ENCODE data around the gene GSX1.
A peak's percentile ranks its signal among the peaks of the same experiment; 100 is the strongest.

The GSX1 gene

DNA sequence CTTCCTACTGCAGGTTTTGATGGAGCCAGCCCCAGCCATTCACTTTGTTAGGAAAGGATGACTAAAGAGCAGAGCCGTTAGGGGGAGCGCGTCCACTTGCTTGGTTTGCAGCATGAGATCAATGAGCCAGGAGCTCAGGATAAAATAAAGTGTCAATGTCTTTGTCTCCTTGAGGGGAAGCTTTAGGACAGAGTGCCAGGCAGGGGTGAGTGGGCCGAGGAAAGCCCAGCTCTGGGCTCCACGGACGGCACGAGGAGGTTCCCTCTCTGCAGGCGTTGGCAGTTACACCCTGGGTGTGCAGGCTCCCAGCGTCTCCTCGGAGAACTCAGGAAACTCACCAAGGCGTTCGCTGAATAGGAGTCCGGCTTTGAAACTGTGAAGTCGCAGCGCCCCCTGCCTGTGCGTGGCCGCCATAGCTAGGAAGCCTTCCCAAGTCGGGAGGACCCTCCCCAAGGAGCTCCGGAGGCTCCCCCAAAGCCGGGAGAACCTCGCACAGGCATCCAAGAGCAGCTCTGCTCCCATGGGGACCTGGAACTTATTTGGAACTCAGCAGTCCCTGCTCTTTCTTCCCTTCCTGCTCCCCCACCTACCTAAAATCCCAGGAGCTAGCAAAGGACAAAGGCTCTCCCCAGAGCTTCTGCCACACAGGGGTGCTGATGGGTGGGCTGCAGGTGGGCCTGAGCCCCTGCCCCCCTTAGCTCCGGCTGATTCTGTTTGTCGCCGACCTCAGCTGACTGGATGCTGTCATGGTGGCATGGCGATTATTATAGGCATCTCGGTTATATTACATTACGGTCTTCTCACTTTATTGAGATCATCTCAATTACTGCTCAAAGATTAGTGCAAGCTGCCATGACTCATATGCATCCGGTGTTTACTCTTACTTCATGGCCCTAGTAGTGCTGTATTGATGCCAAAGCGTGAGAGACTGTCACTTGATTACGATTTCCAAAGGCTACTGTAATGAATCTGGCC lies 34.4 kb downstream of the GSX1 start (continued):
- TF ChIP-seq ZNF830 (tag by site-specific recombination; IDR thresholded peaks at IDR 0.05; ENCODE audit: low read depth): no peak

DNA sequence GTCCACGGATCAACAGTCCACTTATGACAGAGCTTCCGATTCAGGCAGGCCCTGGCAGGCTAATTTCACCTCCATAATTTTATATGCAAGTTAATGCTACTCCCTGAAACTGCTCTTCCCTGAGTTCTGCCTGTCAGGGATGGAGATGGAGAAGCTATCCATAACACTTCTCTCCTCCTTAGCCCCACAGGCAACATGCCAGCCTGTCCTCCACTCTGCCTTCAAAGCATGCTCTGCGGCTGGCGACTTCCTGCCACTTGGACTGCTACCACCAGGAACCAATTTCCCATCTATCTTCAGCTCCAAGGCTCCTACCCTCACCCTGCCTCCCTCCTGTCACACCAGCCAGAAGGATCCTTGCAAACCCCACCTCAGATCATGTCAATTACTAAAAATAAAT lies 35.4 kb downstream of the GSX1 start:
- ChIA-PET POLR2A (no interaction called here), CTCF (interaction anchor here (0.6 to 8.9 kb wide), 22 partner anchors 10 to 888 kb away, joined by 3 to 206 read pairs (median 4); partner anchors contain the start of genes LNX2 and PDX1)
- H3K4me1 ChIP-seq (ENCODE audit: control insufficient read depth, insufficient read depth, low read length): no peaks in the 10 kb centered on the region
- H3K36me3 ChIP-seq (ENCODE audit: control insufficient read depth in 2 of 2, insufficient read depth in 1 of 2, low read length in 2 of 2): no peaks in the 10 kb centered on the region
- TF ChIP-seq, protein P1, sequence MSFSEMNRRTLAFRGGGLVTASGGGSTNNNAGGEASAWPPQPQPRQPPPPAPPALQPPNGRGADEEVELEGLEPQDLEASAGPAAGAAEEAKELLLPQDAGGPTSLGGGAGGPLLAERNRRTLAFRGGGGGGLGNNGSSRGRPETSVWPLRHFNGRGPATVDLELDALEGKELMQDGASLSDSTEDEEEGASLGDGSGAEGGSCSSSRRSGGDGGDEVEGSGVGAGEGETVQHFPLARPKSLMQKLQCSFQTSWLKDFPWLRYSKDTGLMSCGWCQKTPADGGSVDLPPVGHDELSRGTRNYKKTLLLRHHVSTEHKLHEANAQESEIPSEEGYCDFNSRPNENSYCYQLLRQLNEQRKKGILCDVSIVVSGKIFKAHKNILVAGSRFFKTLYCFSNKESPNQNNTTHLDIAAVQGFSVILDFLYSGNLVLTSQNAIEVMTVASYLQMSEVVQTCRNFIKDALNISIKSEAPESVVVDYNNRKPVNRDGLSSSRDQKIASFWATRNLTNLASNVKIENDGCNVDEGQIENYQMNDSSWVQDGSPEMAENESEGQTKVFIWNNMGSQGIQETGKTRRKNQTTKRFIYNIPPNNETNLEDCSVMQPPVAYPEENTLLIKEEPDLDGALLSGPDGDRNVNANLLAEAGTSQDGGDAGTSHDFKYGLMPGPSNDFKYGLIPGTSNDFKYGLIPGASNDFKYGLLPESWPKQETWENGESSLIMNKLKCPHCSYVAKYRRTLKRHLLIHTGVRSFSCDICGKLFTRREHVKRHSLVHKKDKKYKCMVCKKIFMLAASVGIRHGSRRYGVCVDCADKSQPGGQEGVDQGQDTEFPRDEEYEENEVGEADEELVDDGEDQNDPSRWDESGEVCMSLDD (tag by site-specific recombination; IDR thresholded peaks at IDR 0.05): no peak
- TF ChIP-seq ZNF239 (tag by site-specific recombination; IDR thresholded peaks at IDR 0.05): no peak
- H3K9me3 ChIP-seq (ENCODE audit: control insufficient read depth, insufficient read depth, low read depth, low read length): no peaks in the 10 kb centered on the region
- H3K4me3 ChIP-seq (ENCODE audit: low read depth, low read length): no peak overlapping the region
- no peak overlapping the region for H3K27ac ChIP-seq (ENCODE audit: extremely low read depth, low read depth, low read length)

DNA sequence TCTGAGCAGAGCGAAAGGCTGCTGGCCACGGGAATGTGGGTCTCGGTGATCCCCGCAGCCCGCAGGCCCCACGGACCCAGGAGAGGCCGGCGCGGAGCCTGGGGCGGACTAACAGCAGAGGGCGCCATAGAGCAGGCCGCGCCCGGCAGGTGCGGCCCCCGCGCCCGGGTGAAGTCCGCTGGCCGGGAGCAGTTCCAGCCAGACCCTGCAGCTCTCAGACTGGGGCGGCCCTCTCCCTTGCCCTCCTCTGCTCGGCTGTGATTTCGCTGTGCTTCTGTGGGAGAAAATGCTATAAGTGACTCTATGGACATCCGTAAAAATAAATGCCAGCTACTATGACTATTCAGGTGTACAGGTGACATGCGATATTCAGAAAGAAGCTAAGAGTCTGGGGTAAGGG lies 37.7 kb downstream of the GSX1 start:
- Histone ChIP-seq H3K9me3 (ENCODE audit: control insufficient read depth, insufficient read depth, low read depth, low read length) (no peaks in the 10 kb centered on the region), H3K36me3 (ENCODE audit: control insufficient read depth in 2 of 2, insufficient read depth in 1 of 2, low read length in 2 of 2) (no peaks in the 10 kb centered on the region), H3K27ac (ENCODE audit: extremely low read depth, low read depth, low read length) (no peak overlapping the region), H3K4me3 (ENCODE audit: low read depth, low read length) (no peak overlapping the region), H3K4me1 (ENCODE audit: control insufficient read depth, insufficient read depth, low read length) (no peaks in the 10 kb centered on the region)
- POLR2A ChIA-PET: interaction anchor here (0.8 to 1.2 kb wide), 2 partner anchors 91 to 123 kb away, joined by 3 read pairs; no protein-coding TSS in a partner anchor
- CTCF ChIA-PET: interaction anchor here (0.5 to 8.9 kb wide), 14 partner anchors 9 to 468 kb away, joined by 3 to 206 read pairs (median 4); partner anchors contain the start of genes PDX1 and URAD
- TF ChIP-seq ZNF626 (tag by site-specific recombination; IDR thresholded peaks at IDR 0.05) (no peak), ZNF302 (tag by site-specific recombination; IDR thresholded peaks at IDR 0.05; ENCODE audit: low read depth) (no peak), ZNF621 (tag by site-specific recombination; IDR thresholded peaks at IDR 0.05) (no peak), ZNF155 (tag by site-specific recombination; IDR thresholded peaks at IDR 0.05) (no peak), ZNF175 (tag by site-specific recombination; IDR thresholded peaks at IDR 0.05) (no peak), ZBTB8A (tag by site-specific recombination; IDR thresholded peaks at IDR 0.05) (peak; percentile 41; the same call in 1 of the 2 replicates), ZBTB17 (tag by site-specific recombination; IDR thresholded peaks at IDR 0.05) (peak; percentile 70), SP2 (tag by site-specific recombination; IDR thresholded peaks at IDR 0.05) (no peak), ZNF292 (tag by site-specific recombination; IDR thresholded peaks at IDR 0.05; ENCODE audit: borderline replicate concordance, low read depth) (no peak), ZNF138 (tag by site-specific recombination; IDR thresholded peaks at IDR 0.05; ENCODE audit: borderline replicate concordance) (no peak), ZNF449 (tag by site-specific recombination; IDR thresholded peaks at IDR 0.05) (peak; percentile 32; the same call in 1 of the 2 replicates), BCL11A (tag by site-specific recombination; IDR thresholded peaks at IDR 0.05; ENCODE audit: low read depth) (0 out of 2 replicates have a peak, but pooled peaks have one; percentile 27), ZNF335 (tag by site-specific recombination; conservative IDR thresholded peaks at IDR 0.05) (0 out of 2 replicates have a peak, but pooled peaks have one; percentile 25), KLF8 (tag by site-specific recombination; IDR thresholded peaks at IDR 0.05) (0 out of 2 replicates have a peak, but pooled peaks have one; percentile 24), ZNF654 (tag by site-specific recombination; IDR thresholded peaks at IDR 0.05; ENCODE audit: low read depth) (peak; percentile 34; the same call in 1 of the 2 replicates), ZNF701 (tag by site-specific recombination; IDR thresholded peaks at IDR 0.05) (no peak), ZNF132 (tag by site-specific recombination; IDR thresholded peaks at IDR 0.05; ENCODE audit: borderline replicate concordance) (no peak), ZNF501 (tag by site-specific recombination; IDR thresholded peaks at IDR 0.05) (no peak), REPIN1 (tag by site-specific recombination; IDR thresholded peaks at IDR 0.05; ENCODE audit: low read depth) (no peak), CTCF (tag by site-specific recombination; IDR thresholded peaks at IDR 0.05) (peak; percentile 81), ZNF830 (tag by site-specific recombination; IDR thresholded peaks at IDR 0.05; ENCODE audit: low read depth) (no peak)
